NCI-H748 treated with DMSO at 0.1 percent for 48 hours (cell line): ENCODE measurements around the gene TRAFD1.
"Not testable (repeated sequence)": the region's sequence is repeated elsewhere in the genome, so short reads cannot be mapped to it uniquely, and the experiment has no call there.

Source experiments
- DNase-seq: peaks from one replicate; lab custom pipeline; 2025; lab: John Stamatoyannopoulos, UW

The TRAFD1 gene

GRCh38 chr12:112125250-112125999 is at the start of gene TRAFD1:
TSS of gene TRAFD1 (plus strand) at chr12:112125560. CDS start at chr12:112130523, 4,963 bp downstream.
- peak; percentile 94 for DNase-seq

DNA sequence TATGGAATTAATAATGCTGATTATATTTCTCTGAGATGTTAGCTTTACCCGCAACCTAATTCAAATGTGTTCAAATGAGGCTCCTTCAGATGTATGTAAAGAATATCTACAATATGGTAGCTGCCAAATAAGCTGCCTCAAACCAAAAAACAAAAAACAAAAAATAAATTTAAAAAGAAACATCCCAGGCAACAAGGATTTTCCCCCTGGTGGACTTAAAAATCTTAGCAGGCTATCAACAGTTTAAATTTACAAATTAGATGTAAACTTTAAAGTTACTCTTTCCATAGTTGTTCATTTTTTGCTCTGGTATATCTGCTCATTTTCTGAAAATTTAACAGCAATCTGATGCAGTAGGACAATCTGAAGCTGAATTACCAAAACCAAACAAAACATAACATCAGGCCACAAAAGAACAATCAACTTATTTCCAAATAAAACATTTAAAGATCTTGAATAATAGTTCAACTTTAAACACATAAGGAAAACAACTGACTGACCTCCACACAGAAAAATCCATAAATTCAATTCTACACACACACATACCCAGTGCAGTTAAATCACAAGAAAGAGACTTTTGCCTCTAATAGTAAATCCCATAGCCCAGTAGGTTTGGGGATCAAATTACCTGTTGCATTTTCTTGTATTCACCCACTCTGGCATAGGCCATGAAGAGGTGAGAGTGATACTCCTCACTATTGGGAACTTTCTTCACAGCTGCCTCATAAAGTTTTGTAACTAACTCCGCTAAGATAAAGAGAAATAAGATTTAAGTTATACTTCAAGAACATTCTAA is 38.1 kb upstream of the TRAFD1 start:
- no peak for DNase-seq

DNA sequence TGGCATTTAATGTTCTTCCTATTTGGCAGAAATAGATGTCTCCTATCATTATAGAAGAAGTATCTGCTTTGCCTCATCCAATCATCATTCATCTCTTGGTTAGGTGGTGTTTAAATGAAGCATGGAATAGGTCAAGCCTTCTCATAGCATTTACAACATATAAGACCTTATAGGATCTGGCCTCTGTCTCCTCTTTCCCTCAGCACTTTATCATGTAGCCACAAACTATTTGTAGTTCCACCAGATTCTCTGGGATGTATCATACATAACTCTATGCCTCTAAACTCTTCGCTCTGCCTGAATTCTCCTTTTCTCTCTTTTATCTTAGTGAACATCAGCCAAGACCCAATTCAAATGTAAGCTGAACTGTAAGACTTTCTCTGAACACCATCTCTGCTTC is 37.5 kb upstream of the TRAFD1 start:
- DNase-seq: no peak

GRCh38 chr12:112091563-112091962 is 33.8 kb upstream of the TRAFD1 start:
- no peak for DNase-seq

DNA sequence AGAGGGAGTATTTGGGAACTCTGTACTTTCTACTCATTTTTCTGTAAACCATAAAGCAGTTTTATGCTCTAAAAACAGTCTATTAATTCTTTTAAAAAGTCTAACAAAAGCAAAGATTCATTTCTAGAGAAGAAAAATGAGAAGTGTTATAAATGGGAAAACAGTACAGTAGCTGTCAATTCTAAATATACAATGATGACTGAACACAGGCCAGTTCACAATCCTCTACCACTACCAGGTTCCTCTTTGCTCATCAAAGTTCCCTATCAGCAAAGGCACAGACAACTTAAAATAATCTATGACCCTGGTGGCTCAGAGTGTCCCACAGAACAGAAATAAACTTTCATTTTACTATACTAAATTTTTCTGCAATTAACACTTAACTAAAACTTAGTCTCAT is 29.3 kb upstream of the TRAFD1 start:
- no peak for DNase-seq

GRCh38 chr12:112096667-112097066 is 28.7 kb upstream of the TRAFD1 start:
- no peak for DNase-seq

DNA sequence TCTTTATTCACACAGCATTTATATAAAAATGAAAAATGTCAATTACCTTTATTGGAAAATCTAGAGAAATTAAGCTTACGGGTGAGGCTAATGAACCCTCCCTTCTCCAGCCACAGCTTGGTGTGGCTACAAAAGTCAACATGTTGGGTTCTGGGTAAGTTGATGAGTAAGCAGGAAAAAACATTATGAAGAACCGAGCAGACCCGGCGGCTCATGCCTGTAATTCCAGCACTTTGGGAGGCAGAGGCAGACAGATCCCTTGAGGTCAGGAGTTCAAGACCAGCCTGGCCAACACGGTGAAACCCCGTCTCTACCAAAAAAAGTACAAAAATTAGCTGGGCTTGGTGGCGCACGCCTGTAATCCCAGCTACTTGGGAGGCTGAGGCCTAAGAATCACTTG is 27.7 kb upstream of the TRAFD1 start:
- DNase-seq: no peak

GRCh38 chr12:112100500-112100899 is 24.9 kb upstream of the TRAFD1 start:
- DNase-seq: not testable (repeated sequence)

DNA sequence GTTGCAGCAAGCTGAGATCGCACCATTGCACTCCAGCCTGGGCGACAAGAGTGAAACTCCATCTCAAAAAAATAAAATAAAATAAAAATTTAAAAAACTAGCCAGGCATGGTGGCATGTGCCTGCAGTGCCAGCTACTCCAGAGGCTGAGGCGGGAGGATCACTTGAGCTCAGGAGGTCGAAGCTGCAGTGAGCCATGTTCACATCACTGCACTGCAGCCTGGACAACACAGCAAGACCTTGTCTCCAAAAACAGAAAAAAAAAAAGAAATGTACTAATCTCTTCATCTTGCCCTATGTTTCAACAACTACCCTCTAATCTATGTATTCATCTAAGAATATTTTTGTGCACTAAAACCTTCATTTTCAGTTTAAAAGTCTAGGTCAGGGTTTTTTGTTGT is 23.2 kb upstream of the TRAFD1 start:
- DNase-seq: no peak

- not testable (repeated sequence) for DNase-seq
Observed at GRCh38 chr12:112102746-112103145, 22.6 kb upstream of the TRAFD1 start.

DNA sequence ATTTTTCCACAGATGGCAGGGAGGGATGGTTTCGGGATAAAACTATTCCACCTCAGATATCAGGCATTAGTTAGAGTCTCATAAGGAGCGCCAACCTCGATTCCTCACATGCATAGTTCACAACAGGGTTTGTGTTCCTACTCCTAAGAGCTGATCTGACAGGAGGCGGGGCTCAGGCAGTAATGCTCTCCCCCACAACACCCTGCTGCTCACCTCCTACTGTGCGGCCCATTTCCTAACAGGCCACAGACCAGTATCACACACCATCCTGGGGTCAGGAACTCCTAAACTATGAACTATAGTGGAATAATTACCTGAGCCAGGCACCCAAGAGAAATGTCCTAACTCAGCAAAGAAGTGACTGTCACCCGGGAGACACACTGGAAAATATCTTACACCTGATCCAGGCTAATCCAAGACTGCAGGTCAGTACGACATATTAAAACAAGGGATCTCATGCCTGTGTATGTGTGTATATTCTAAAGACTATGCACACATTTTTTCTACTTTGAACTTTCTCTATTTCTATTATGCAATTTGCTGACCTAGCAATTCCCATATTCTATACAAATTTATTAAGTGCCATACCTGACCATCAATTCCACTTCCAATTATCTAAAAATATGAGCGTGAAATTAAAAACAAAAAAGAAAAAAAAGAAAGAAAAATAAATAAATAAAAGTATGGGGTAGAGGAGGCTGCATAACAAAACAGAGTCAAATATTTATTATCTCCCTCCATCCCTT is 21.4 kb upstream of the TRAFD1 start:
- no peak for DNase-seq

DNA sequence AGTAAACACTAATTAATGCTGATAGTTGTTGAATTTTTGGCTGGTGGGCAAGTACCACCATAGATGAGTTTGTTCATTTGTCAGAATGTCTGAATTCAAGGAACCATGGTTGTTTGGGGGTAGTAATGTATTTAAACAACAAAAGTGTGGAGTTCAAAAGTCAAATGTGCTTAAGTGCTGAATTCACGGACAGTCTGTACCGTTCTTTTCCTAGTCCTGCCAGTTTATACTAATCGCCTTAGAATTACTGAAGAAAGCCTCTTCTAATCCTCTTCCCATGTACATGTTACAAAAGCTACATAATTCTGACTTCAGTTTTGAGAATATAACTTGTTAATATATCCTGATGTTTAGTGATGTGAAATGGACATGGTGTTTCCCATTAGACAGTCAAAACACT is 19.5 kb upstream of the TRAFD1 start:
- no peak for DNase-seq

DNA sequence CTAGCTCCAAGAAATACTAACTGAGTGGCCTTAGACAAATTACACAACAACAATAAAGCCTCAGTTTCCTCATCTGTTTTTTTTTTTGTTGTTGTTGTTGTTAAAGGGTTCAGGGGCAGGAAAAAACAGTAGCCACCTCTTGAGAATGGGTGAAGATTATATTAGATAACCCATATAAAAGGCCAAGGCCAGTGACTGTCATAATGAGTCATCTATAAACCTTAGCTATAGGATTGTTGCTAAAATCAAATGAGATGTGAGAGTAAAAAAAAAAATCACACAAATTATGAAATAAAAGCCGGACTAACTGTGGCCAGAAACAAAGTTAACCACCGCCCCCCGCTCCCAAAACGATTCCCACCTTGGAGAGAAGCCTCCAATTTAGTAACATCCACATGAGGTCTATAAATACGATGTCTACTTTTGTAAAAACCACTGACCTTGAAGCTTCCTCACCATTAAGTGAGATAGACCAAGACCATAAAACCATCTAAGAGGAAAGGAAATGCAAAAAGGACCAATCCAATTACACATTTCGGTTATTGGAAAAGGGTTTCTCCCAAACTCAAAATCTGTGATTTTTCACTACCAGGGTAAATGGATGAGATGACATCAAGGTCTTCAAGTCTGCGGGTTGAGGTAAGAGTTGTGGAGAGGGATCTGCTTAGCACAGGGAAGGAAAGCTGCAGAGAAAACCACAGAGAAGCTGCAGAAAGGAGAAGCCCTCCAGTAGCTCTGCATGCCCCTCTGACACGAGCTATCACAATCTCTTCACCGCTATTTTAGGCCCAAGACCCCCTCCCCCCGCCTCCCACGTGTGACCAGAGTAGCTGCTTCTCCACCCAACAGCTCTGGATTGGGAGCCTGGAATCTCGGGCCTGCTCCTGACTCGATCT is 17.8 kb upstream of the TRAFD1 start:
- no peak for DNase-seq

- DNase-seq: peak; percentile 61
Observed at GRCh38 chr12:112108202-112109079, 16.9 kb upstream of the TRAFD1 start, which contains the start of gene NAA25. TSS of gene NAA25 (minus strand) at chr12:112108783. CDS start at chr12:112108773, 10 bp downstream.

DNA sequence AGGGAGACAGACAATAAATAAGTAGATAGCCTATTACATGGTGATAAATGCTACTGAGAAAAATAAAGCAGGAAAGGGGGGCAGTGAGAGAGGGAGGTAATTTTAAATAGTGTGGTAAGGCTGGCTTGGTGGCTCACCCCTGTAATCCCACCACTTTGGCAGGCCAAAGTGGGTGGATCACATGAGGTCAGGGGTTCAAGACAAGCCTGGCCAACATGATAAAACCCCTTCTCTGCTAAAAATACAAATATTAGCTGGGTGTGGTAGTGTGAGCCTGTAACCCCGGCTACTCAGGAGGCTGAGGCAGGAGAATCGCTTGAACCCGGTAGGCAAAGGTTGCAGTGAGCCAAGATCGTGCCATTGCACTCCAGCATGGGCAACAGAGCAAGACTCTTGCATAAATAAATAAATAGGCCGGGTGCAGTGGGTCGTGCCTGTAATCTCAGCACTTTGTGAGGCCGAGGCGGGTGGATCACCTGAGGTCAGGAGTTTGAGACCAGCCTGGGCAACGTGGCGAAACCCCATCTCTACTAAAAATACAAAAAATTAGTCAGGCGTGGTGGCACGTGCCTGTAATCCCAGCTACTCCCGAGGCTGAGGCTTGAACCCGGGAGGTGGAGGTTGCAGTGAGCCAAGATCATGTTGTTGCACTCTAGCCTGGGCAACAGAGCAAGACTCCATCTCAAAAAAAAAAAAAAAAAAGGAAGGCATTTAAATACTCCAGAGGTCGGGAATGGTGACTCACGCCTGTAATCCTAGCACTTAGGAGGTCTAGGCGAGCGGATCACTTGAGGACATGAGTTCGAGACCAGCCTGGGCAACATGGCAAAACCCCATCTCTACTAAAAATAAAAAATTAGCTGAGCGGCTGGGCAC is 14.3 kb upstream of the TRAFD1 start:
- not testable (repeated sequence) for DNase-seq

DNA sequence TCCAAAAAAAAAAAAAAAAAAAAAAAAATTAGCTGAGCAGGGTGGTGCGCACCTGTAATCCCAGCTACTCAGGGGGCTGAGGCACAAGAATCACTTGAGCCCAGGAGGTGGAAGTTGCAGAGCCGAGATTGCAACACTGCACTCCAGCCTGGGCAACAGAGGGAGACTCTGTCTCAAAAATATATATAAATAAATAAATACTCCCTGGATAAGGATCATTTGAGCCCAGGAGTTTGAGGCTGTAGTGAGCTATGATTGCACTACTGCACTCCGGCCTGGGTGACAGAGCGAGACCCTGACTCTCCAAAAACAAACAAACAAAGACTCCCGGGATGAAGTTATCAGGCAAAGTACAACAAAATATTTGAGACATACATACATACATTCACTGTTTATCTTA is 13.4 kb upstream of the TRAFD1 start:
- no peak for DNase-seq

GRCh38 chr12:112112409-112113133 is 12.8 kb upstream of the TRAFD1 start:
- no peak for DNase-seq

GRCh38 chr12:112115259-112116045 is 9.9 kb upstream of the TRAFD1 start:
- DNase-seq: no peak
